HG03196 (cell line): ENCODE results near the gene UMAD1.
A peak's percentile ranks its signal among the peaks of the same experiment; 100 is the strongest.

Experiments used
- ATAC-seq: cut with Tn5 transposase; IDR thresholded peaks from one replicate; pipeline ENCODE4 v1.9.1; 2021; ENCODE audit not compliant: unreplicated experiment

Gene UMAD1

GRCh38 chr7:7917593-7917992 lies 277.0 kb downstream of the UMAD1 start:
- ATAC-seq = no peak

GRCh38 chr7:7918736-7919448 lies 278.3 kb downstream of the UMAD1 start:
- no peak for ATAC-seq

- no peak for ATAC-seq
Observed at GRCh38 chr7:7919449-7919945, 278.9 kb downstream of the UMAD1 start.

- ATAC-seq = no peak
Observed at GRCh38 chr7:7920056-7920455, 279.5 kb downstream of the UMAD1 start.

- peak; percentile 93 for ATAC-seq
Observed at GRCh38 chr7:7920481-7920880, 279.9 kb downstream of the UMAD1 start.

GRCh38 chr7:7921830-7922229 lies 281.3 kb downstream of the UMAD1 start:
- no peak for ATAC-seq

- ATAC-seq = no peak
Observed at GRCh38 chr7:7922684-7923385, 282.3 kb downstream of the UMAD1 start.

GRCh38 chr7:7923818-7924217 lies 283.3 kb downstream of the UMAD1 start:
- ATAC-seq = no peak

GRCh38 chr7:7924303-7924702 lies 283.8 kb downstream of the UMAD1 start:
- ATAC-seq = no peak
